GM18909 (cell line): ENCODE results near the gene EDEM2.
"Not testable (repeated sequence)": the region's sequence is repeated elsewhere in the genome, so short reads cannot be mapped to it uniquely, and the experiment has no call there.

Experiments
- ATAC-seq: cut with Tn5 transposase; IDR thresholded peaks from one replicate; pipeline ENCODE4 v1.9.1; 2021; ENCODE audit warnings: mild to moderate bottlenecking; ENCODE audit not compliant: unreplicated experiment, poor library complexity

Gene EDEM2

DNA sequence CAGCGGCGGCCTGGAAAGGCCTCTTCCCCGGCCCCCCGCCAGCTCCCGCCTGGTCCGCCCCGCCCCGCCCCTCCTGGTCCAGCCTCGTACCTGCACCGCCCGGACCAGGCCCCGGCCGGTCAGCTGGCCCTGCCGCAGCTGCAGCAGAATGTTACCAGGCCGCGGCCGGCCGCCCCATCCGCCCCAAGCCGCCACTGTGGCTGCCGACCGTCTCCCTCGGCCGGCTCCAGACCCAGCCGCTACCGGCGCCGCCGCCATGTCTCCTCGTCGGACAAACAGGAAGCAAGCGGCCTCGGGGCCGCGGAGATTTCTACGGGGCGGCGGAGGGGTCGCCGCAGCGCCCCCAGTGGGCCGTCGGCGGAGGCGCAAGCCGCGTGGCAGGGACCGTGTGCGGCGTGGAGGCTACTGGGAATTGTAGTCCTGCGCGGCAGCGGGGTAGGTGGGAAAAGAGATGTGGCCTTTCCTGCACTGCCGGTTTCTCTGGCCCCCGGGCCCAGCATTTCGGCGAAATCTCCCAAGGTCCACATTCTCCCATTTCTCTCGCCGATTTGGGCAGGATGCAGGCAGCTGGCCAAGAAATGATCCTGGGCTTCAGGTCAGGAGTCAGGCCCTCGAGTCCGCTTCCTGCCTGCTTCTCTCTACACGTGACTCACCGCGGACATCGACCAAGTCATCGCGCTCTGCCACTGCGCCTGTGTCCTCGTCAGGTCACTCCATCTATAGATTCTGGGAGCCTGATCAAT lies 54.4 kb downstream of the EDEM2 start, which contains the start of gene TRPC4AP:
TRPC4AP (minus strand) TSS at position 284 of the 743 bp plus-strand sequence; CDS start at position 258, 26 bp downstream.
- ATAC-seq, result peak; percentile 94

GRCh38 chr20:35091816-35092523 lies 55.2 kb downstream of the EDEM2 start:
- ATAC-seq, result peak; percentile 29

GRCh38 chr20:35088231-35089145 lies 58.6 kb downstream of the EDEM2 start:
- no peak for ATAC-seq

- no peak for ATAC-seq
These were observed 59.3 kb downstream of the EDEM2 start for GRCh38 chr20:35087791-35088190.

DNA sequence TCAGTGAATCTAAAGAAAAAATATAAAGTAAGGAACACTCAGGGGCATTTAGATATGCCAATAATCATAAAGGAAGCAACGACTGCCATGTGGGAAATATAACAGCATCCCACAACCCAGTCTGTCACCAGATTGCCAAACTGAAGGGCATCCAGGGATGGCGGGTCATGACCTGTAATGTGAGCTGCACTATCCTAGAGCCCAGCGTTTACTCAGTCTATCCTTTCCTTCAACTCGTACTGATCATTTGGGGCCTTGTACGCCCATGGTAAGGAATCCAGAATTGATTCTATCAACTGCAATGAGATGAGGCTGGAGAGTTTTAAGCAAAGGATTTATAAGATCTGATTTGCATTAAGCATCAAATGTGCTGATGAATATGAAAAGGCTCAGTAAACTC lies 59.8 kb downstream of the EDEM2 start:
- ATAC-seq, result no peak

DNA sequence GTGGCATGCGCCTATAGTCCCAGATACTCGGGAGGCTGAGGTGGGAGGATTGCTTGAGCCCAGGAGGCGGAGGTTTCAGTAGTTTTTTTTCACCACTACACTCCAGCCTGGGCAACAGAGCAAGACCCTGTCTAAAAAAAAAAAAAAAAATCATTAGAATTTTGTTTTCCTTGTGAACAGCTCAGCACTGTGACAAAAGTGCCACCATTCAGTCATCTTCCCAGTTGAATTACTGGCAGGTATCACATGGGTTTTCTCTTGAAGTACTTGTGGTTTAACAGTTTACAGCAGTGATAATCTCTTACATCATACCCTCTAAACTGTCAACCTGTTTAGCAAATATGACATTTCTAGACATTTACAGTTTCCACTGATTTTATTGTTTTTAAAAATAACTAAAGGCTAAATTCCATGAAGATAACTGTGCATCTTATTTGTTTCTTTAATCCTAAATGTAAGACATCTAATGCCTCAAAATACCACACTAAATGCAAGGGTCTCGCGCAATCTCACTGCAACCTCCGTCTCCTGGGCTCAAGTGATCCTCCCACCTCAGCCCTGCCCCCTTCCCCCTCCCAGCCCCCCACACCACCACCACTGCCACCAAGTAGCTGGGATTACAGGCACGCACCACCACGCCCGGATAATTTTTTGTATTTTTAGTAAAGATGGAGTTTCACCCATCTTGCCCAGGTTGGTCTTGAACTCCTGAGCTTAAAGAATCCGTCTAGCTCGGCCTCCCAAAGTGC lies 61.5 kb downstream of the EDEM2 start:
- no peak for ATAC-seq

- ATAC-seq, result no peak
These were observed 62.1 kb downstream of the EDEM2 start for GRCh38 chr20:35084998-35085397.

- ATAC-seq, result not testable (repeated sequence)
These were observed 66.8 kb downstream of the EDEM2 start for GRCh38 chr20:35080348-35080642.

GRCh38 chr20:35079472-35080347 lies 67.4 kb downstream of the EDEM2 start:
- ATAC-seq, result no peak

GRCh38 chr20:35077872-35078271 lies 69.3 kb downstream of the EDEM2 start:
- no peak for ATAC-seq

DNA sequence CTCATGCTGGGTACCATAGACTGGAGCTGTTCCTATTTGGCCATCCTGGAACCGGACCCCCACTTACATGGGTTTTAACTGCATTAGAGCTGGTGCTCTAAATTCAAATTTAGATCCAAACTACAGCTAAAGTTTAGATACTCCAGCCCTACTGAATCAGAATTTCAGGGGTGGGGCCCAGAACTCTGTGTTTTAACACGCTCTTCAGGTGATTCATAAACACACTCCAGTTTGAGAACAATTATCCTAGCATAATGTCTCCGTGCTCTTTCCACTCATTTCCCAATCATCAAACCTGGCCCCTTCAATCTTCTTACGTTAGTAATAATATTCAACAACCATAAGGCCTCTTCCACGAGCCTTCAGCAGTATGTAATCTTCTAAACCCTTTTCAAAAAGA lies 69.8 kb downstream of the EDEM2 start:
- no peak for ATAC-seq

DNA sequence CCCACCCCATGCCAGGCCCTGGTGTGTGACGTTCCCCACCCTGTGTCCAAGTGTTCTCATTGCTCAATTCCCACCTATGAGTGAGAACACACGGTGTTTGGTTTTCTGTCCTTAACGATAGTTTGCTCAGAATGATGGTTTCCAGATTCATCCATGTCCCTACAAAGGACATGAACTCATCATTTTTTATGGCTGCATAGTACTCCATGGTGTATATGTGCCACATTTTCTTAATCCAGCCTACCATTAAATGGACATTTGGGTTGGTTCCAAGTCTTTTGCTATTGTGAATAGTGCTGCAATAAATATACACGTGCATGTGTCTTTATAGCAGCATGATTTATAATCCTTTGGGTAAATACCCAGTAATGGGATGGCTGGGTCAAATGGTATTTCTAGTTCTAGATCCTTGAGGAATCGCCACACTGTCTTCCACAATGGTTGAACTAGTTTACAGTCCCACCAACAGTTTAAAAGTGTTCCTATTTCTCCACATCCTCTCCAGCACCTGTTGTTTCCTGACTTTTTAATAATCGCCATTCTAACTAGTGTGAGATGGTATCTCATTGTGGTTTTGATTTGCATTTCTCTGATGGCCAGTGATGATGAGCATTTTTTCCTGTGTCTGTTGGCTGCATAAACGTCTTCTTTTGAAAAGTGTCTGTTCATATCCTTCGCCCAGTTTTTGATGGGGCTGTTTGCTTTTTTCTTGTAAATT lies 75.5 kb downstream of the EDEM2 start:
- ATAC-seq, result not testable (repeated sequence)

GRCh38 chr20:35066194-35066593 lies 80.9 kb downstream of the EDEM2 start:
- no peak for ATAC-seq
